IPS DF 19.7 (cell line): ENCODE results near the gene PABPC1L.
A peak's percentile ranks its signal among the peaks of the same experiment; 100 is the strongest.
"Not testable (repeated sequence)": the region's sequence is repeated elsewhere in the genome, so short reads cannot be mapped to it uniquely, and the experiment has no call there.

Experiments
- DNase-seq: peaks from one replicate; pipeline ENCODE4 v3.0.0-alpha.2; 2013; ENCODE audit warnings: low read depth, low spot score

PABPC1L gene

GRCh38 chr20:44909872-44910689 lies at the start of gene PABPC1L:
PABPC1L (plus strand) TSS chr20:44910060; CDS start chr20:44910144, 84 bp downstream.
- DNase-seq = peak; percentile 82

GRCh38 chr20:44861531-44862006 lies 48.3 kb upstream of the PABPC1L start:
- no peak for DNase-seq

DNA sequence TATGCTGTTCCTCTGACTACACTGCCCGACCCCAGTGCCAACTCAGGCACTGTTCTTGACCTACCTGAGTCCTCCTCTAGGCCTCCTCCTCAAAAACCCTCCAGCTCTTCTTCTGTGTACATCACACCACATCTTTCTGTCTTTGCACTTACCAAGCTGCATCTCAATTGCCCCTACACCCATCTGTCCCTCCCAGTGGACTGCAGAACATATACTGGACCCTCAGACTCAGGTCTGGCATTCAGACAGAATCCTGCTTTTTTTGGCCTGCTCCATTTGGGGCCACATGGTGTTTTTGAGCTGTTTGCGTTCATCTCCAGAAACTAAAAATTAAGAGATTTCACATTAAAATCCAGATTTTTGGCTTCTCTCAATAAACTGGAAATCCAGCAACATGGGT lies 47.6 kb upstream of the PABPC1L start:
- DNase-seq = no peak

DNA sequence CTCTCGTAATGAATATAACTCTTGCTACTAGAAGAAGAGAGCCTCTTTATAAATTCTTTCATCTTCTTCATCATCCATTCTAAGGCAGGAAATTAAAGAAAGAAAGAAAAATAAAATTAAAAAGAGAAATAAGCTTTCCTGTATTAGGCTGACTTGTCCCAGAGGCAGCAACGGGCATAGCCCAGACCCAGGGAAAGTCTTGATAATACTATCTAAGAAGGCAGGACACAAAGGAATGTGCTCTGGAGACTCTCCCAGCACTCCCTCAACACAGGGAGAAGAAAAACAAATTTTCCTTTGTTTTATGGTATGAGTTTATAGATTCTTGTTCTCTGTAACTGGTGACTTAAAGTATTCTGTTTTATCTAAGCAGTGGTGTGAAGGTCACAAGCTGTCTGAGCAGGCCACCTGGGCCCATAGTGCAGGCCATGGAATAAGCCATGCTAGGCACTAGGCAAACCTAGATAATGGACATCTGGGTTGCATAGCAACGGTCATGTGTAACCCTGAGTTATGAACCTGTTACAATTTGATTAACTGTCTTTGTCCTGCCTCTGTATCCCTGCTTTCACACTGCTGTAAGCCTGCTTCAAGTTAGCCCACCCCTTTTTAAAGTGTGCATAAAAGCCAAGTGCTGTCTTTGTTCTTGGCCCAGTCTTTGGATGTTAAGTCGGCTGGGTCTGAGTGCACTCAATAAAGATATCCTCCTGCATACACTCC lies 46.3 kb upstream of the PABPC1L start:
- DNase-seq = not testable (repeated sequence)

GRCh38 chr20:44864493-44864892 lies 45.4 kb upstream of the PABPC1L start:
- DNase-seq = not testable (repeated sequence)

GRCh38 chr20:44866703-44867335 lies 43.0 kb upstream of the PABPC1L start:
- no peak for DNase-seq

- DNase-seq = no peak
Observed at GRCh38 chr20:44869471-44869870, 40.4 kb upstream of the PABPC1L start.

- DNase-seq = not testable (repeated sequence)
Observed at GRCh38 chr20:44882360-44882759, 27.5 kb upstream of the PABPC1L start.

DNA sequence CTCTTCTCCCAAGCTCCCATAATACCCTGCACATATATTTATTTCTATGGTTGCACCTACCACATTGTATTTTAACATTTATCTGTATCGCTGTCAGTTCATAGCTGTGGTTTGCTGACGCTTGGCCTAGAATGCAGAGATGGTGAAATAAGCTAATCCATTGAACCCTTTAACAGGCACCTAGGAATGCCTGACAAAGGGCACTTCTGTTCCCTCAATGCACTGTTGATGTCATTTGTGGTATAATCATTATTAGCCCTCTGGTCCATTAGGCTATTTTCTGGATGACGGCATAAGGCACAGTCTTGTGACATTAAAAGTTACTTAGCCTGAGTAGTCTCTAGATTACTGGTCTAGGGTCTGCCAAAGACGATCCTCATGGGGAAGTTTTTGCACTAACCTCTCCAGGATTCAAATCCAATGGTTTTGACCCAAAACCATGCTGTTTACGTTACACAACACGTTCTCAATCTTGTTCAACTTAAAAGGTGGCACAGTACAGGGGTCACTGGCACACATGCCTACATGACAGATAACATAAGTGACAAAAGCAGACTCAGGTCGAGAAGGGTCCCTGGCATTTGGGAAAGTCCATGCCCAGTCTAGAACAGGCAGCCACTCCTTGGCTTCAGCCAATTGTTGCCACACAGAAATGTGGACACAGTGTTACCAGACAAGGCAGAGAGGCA lies 26.5 kb upstream of the PABPC1L start:
- no peak for DNase-seq

- no peak for DNase-seq
Observed at GRCh38 chr20:44884907-44885391, 24.9 kb upstream of the PABPC1L start.

DNA sequence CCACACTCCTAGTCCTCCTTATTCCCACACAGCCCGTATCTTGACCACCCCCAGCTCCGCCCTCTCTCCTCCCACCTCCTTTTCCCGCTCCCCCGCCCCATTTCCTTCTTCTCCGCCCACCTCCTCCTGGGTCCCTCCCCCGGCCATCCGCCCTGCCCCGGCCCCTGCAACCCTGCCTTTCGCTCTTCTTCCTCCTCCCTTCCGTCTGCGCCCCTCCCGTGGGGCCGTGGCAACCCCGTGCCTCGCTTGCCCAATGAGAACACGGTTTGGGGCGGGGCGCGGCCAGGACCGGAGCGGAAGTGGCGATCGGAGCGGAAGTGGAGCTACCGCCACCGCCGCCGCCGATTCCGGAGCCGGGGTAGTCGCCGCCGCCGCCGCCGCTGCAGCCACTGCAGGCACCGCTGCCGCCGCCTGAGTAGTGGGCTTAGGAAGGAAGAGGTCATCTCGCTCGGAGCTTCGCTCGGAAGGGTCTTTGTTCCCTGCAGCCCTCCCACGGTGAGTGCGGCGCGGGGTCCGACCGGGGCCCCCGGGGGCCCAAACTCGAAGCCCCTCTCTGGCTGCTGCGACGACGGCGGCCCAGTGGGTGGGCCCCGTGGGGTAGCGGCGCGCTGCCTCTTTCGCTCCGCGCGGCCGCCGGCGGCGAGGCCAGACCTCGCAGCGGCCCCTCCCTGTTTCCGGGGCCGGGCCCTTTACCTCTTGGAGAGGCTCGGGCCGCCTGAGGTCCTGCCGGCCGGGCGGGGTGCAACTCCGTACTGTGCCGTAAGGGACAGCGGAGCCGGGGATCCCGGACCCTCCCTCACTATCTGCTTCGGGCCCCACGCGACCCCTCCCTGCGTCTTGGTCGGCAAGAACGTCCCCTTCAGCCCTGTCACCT lies 24.2 kb upstream of the PABPC1L start, which contains the start of gene YWHAB:
Gene YWHAB, plus strand, starts transcription at position 314 of the 874 bp plus-strand sequence. CDS start 15,829 bp downstream, outside the sequence.
- DNase-seq = peak; percentile 90

- no peak for DNase-seq
Observed at GRCh38 chr20:44886266-44886651, 23.6 kb upstream of the PABPC1L start.

DNA sequence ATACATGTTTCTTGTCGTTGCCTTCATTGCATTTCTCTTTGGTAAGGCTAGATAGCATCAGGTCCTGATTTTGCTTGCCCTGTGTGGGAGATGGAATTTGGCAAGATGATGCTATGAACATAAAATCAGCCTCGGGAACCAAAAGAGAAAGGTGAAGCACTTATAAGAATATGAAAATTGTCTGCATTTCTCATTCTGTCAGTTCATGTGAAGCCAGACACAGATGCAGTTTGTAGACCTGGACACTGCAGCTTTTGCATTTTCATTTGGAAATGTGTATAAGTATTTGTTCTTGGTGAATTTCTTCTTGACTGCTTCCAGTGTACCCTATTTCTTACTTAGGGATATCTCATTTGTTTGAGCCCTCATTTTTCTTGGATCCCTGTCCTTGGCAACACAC lies 23.0 kb upstream of the PABPC1L start:
- DNase-seq = no peak

GRCh38 chr20:44887466-44887865 lies 22.4 kb upstream of the PABPC1L start:
- DNase-seq = no peak

DNA sequence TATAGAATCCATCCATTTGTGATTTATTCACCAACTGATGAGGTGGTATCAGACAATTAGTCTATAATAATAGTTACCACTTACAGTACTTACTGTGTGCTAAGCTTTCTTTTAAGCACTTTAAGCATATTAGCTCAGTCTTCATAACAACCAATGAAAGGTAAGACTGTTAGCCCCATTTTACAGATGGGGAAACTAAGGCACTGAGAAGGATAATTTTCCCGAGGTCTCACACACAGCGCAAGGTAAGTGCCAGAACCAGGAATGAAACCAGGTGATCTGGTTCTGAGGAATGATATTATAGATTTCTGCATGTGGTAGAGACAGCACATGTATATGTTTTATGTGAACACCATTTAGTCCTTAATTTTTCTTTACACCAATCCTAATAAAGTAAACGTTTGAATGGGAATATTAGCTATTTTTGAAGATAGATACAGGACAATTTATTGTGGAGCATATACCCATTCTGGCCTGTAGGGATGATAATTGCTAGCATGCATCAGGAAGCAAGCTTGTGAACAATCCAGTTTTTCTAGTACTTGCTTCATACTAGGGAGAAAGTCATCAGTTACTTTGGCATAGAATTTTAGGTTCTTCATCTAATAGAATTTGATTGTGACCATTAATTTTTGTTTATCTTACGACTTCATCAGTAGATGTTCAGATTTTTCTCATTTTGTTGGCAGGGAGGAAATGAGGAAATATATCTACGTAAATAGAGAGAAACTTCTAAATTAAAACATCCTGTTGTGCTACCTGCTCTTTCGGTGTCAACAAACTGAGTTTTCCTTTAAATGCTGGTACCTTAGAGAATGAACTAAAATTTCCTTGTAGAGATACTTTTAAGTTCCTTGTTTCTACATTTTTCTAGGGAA lies 21.4 kb upstream of the PABPC1L start:
- no peak for DNase-seq

GRCh38 chr20:44891826-44892225 lies 18.0 kb upstream of the PABPC1L start:
- no peak for DNase-seq

GRCh38 chr20:44894959-44895358 lies 14.9 kb upstream of the PABPC1L start:
- DNase-seq = no peak

GRCh38 chr20:44896583-44896982 lies 13.3 kb upstream of the PABPC1L start:
- no peak for DNase-seq

DNA sequence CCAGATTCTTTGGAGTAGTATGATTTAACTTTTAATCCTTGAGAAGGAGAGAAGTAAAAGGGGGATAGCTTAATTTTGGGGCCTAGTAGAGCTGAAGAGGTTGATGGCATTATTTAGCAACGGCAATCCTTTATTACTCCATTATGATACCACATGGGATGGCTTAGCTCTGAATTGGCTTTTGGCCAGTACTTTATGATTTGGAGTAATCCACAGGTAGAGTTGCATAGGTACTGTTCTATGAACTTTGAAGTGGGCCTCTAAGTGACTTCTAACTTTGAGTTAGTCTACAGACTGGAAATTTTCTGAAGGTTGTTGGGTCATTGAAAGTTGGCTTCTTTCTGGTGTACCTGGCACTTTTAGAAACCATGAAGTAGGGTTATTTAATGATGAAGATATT lies 12.7 kb upstream of the PABPC1L start:
- no peak for DNase-seq
